Activated CD4-positive, alpha-beta T cell treated with anti-CD3 and anti-CD28 coated beads, Interleukin-2, amount 50 U/mL, for 4 hours (primary cell): ENCODE results near the gene ROBO2.

Experiments used
- DNase-seq, 2 experiments: peaks; one replicate each; pipeline ENCODE4 v3.0.0-alpha.2; 2020

The ROBO2 gene

GRCh38 chr3:77267589-77267988, 227.7 kb downstream of the ROBO2 start:
- DNase-seq = no peak

GRCh38 chr3:77271306-77271705, 231.4 kb downstream of the ROBO2 start:
- no peak for DNase-seq

GRCh38 chr3:77271711-77272110, 231.8 kb downstream of the ROBO2 start:
- DNase-seq = no peak

- no peak for DNase-seq
Observed at GRCh38 chr3:77279276-77279675, 239.4 kb downstream of the ROBO2 start.

- no peak for DNase-seq
Observed at GRCh38 chr3:77281721-77282120, 241.8 kb downstream of the ROBO2 start.

GRCh38 chr3:77283108-77283507, 243.2 kb downstream of the ROBO2 start:
- DNase-seq = no peak

GRCh38 chr3:77288348-77288747, 248.4 kb downstream of the ROBO2 start:
- no peak for DNase-seq

GRCh38 chr3:77296527-77296926, 256.6 kb downstream of the ROBO2 start:
- no peak for DNase-seq

- DNase-seq = no peak
Observed at GRCh38 chr3:77298417-77298816, 258.5 kb downstream of the ROBO2 start.

- DNase-seq = no peak
Observed at GRCh38 chr3:77303955-77304699, 264.2 kb downstream of the ROBO2 start.

- no peak for DNase-seq
Observed at GRCh38 chr3:77304700-77305021, 264.8 kb downstream of the ROBO2 start.

GRCh38 chr3:77309460-77309859, 269.6 kb downstream of the ROBO2 start:
- DNase-seq = no peak

GRCh38 chr3:77313843-77314242, 273.9 kb downstream of the ROBO2 start:
- DNase-seq = no peak

- no peak for DNase-seq
Observed at GRCh38 chr3:77319711-77320110, 279.8 kb downstream of the ROBO2 start.

GRCh38 chr3:77320514-77320913, 280.6 kb downstream of the ROBO2 start:
- no peak for DNase-seq

- no peak for DNase-seq
Observed at GRCh38 chr3:77321646-77322045, 281.7 kb downstream of the ROBO2 start.

- no peak for DNase-seq
Observed at GRCh38 chr3:77323626-77324025, 283.7 kb downstream of the ROBO2 start.

GRCh38 chr3:77324105-77324504, 284.2 kb downstream of the ROBO2 start:
- no peak for DNase-seq

- DNase-seq = no peak
Observed at GRCh38 chr3:77325280-77325679, 285.4 kb downstream of the ROBO2 start.

GRCh38 chr3:77325702-77326101, 285.8 kb downstream of the ROBO2 start:
- no peak for DNase-seq

GRCh38 chr3:77326586-77326985, 286.7 kb downstream of the ROBO2 start:
- no peak for DNase-seq

- DNase-seq = no peak
Observed at GRCh38 chr3:77328690-77329089, 288.8 kb downstream of the ROBO2 start.

- DNase-seq = no peak
Observed at GRCh38 chr3:77329116-77329515, 289.2 kb downstream of the ROBO2 start.

GRCh38 chr3:77338195-77338594, 298.3 kb downstream of the ROBO2 start:
- no peak for DNase-seq

GRCh38 chr3:77342027-77342426, 302.1 kb downstream of the ROBO2 start:
- no peak for DNase-seq
